ENCODE results near the gene RHBDD1.

The RHBDD1 gene

GRCh38 chr2:226943862-226944620 lies 108.2 kb downstream of the RHBDD1 start:
- DNase-seq, result no peak

DNA sequence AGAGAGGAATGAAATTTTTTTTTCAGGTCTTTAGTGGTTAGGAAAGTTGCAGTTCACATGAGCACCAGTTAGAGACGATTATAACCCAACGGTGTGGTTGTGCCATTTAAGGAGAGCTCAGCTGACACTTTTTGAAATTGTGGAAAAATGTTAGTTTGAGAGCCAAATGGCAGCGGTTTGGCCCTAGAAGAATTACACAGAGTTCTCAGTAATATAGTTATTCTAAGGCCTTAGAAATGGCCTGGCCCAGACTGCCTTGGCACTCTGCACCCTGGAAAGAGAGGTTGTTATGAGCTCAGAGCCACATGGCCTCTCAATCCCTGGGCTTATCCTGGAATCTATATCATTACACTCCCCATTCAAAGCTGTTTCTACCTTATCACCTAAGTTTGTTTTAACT lies 117.4 kb downstream of the RHBDD1 start:
- no peak for DNase-seq

- DNase-seq, result no peak
These were observed 118.0 kb downstream of the RHBDD1 start for GRCh38 chr2:226953826-226954225.

DNA sequence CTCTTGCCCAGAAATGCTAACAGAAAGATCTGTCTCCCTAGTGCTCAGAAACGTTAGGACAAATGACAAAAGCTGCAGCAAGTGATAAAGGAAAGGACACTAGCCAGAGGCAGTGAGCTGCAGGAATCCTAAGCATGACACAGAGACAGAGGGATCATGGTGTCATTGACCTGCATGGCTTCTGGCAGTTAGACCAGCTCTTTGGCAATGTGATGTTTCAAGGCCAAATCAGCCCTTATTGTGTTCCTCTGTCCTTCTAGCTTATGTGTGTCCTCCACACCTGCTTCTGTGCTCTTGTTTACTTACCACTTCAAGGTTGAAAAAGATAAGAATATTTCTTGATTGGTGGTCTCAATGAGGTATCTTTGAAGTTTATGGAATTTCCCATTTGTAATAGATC lies 120.8 kb downstream of the RHBDD1 start:
- no peak for DNase-seq

DNA sequence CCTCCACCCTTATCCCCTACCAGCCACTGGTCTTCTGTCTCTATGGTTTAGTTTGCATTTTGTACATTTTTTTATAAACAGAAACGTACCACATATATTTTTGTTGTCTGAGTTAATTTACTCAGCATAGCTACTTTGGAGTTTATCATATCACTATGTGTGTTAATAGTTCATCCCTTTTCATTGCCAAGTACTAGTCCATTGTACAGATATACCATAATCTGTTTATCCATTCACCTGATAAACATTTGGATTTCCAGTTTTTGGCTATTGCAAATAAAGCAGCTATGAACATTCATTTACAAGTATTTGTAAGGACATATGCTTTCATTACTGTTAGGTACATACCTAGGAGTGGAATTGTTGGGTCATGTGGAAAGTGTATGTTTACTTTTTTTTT lies 123.6 kb downstream of the RHBDD1 start:
- no peak for DNase-seq

- DNase-seq, result no peak
These were observed 126.4 kb downstream of the RHBDD1 start for GRCh38 chr2:226962176-226962773.

DNA sequence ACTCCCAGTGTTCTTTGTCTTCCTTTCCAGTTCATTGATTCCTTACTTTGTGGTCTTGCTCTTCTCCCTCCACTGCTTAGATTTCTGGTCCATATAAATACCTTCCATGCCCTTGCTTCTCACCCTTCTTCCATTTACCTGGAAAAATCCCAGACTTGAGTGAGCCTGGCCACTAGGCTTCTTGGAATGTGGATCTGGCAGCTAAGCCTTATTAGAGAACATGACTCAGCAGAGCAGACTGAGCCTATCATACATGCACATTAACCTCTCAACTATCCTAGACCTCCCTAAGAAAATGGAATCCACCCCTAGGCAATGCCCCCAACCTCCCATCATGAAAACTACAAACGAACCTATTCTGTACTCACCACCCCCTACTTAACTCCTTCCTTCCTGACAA lies 127.7 kb downstream of the RHBDD1 start:
- no peak for DNase-seq

- no peak for DNase-seq
These were observed 129.5 kb downstream of the RHBDD1 start for GRCh38 chr2:226965376-226965775.

- DNase-seq, result no peak
These were observed 133.7 kb downstream of the RHBDD1 start for GRCh38 chr2:226969417-226970080.

DNA sequence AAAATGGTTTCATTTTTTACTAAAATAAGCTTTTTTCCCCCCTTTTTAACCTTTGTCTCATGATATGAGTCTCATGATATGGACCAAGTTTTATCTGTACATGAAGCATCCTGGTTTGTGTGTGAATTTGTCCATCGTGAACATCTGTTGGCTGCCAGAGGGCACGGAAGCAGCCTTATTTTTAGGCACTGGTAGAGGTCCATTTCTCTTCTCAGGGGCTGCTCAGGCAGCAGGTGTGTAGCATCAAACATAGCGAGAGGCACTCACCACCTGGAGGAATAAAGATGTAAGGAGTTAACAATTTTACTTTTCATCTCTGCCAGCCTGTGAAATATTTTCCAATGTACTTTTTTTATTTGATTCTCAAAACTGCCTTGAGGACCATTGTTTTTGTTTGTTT lies 134.5 kb downstream of the RHBDD1 start:
- no peak for DNase-seq

DNA sequence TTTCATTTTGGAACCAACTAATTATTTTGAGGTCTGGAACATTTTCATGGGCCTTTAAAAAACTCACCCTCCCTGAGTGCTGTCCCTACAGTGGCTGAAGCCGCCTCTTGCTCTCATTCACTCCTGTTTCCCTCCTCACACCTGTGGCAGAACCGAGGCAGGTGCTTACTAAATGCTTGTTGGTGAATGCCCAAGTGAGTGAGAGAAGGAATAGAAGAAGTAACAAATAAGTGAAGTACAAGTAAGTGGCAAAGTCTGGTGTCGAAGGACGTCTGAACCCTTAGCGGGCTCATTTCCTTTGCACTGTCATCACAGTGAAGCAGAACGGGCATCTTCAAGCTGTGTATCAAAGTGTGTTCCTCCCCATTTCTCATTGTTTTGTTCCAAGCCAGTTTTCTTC lies 135.2 kb downstream of the RHBDD1 start:
- no peak for DNase-seq

GRCh38 chr2:226971770-226972169 lies 135.9 kb downstream of the RHBDD1 start:
- no peak for DNase-seq

GRCh38 chr2:226973816-226974215 lies 138.0 kb downstream of the RHBDD1 start:
- DNase-seq, result no peak

GRCh38 chr2:226977775-226978190 lies 141.9 kb downstream of the RHBDD1 start:
- no peak for DNase-seq

- no peak for DNase-seq
These were observed 142.4 kb downstream of the RHBDD1 start for GRCh38 chr2:226978300-226978699.

DNA sequence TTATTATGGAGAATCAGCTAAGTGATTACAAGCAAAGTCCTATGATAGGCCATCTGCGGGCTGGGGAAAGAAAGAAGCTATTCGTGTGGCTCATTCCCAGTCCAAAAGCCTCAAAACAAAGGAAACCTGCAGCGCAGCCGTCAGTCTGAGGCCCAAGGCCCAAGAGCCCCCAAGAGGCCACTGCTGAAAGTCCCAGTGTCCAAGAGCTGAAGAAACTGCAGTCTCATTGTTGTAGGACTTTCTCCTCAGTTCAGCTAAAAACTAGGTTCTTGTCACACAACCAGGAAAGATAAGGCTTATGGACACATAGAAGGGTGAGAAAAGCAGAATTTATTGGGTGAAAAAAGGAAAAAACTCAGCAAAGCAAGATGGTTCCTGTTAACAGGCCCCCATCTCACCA lies 143.2 kb downstream of the RHBDD1 start:
- DNase-seq, result no peak

- DNase-seq, result no peak
These were observed 146.0 kb downstream of the RHBDD1 start for GRCh38 chr2:226981791-226982326.

GRCh38 chr2:226983895-226984749 lies 148.3 kb downstream of the RHBDD1 start:
- no peak for DNase-seq

DNA sequence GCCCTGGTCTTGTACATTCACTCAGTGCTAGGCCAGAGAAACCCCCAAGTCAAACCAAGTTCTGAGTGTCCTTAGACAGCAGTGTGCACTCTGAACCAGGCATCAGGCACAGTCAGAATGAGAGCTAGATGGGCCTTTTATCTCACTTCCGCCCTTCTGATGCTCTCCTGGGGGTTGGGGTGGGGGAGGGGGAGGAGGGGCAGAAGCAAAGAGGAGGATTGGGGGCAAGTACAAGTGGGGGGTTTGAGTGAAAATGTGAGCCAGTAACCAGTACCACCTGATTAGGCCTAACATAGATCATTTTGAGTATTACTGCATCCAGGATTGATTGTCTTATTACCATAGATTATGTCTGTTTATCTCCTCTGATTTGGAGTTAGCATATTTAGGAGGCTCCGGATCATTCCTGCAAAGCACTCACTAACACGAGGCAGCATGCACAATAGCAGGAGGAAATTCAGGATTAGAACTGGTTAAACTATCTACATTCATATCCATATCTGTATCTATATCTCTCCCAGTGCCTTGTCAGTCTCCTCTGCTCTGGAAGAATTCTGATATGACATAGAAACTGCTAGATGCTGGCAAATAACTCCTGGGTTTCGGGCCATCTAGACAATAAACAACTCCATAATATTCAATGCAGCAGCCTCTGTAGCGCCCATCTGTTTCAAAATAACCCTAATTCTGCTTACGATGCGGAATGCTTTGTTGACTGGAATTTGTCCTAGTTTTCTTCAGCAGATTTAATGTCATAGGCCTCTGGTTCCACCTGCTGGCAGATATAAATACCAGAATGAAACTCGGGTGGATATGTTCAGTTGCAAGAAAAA lies 149.1 kb downstream of the RHBDD1 start:
- DNase-seq, result peak; percentile 18 to 24

DNA sequence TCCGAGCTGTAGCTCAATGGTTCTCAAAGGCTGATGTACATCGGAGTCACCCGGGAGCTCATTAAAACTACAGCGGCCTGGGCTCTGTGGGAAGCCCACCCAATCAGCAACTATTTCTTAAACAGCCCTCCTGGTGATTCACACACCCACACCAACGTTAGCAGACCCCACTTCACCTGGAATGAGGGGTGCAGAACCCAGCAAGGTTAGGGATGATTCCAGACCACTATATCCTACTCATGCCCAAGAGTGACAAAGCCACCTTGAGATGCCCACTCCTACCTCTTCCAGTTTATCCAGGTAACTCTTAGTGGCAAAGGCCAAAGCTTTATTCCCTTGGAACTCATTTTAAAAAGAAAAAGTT lies 149.7 kb downstream of the RHBDD1 start:
- DNase-seq, result no peak

DNA sequence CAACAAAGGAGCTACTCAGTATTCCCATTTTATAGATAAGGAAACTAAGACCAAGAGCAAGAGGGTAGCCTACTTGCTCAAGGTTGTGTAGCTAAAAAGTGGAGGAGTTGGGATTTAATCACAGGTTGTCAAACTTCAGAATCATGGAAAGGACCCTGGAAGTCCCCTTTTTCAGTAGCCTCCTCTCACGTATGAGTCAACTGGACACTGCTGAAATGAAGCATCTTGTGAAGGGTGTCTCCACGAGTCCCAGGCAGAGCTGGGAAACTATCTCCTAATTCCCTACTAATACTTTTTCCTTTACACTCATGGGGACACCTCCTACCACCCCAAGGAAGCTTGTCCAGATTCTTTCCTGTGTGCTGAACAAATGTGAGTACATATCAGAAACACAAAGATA lies 155.8 kb downstream of the RHBDD1 start:
- DNase-seq, result no peak

GRCh38 chr2:226993171-226993570 lies 157.3 kb downstream of the RHBDD1 start:
- no peak for DNase-seq
